Measurements from ENCODE around the gene SSTR4. TPM values are rescaled to one million over a fixed set of nuclear protein-coding genes. Genes with fewer than 3 reads are reported as not detected.

Gene SSTR4
- total and polyA plus RNA-seq, 9 of the 15 experiments (the other 6 are each of a cell fraction or from before 2014, with no cell fraction given): not detected

- TF ChIP-seq ZBTB43 (CRISPR knock-in tag; IDR thresholded peaks at IDR 0.05) (no peak), BRD4 (IDR thresholded peaks at IDR 0.05) (no peak), ZNF79 (CRISPR knock-in tag; IDR thresholded peaks at IDR 0.05; ENCODE audit: low read depth) (no peak), ZNF830 (CRISPR knock-in tag; IDR thresholded peaks at IDR 0.05) (no peak)
Measured at GRCh38 chr20:23028392-23028791, 6.7 kb upstream of the SSTR4 start (continued).

- Histone ChIP-seq H3K4me1 (replicated peaks in 1 of 2; ENCODE audit: control insufficient read depth in 2 of 2, insufficient read depth in 2 of 2, low read length in 2 of 2) (no peaks in the 10 kb centered on the region; a peak in 2 of 5 replicates), H3K9me3 (replicated peaks; ENCODE audit: control insufficient read depth, insufficient read depth, low read depth, low read length) (no peaks in the 10 kb centered on the region), H3K79me2 (ENCODE audit: control insufficient read depth, insufficient read depth, low read length) (no peaks in the 10 kb centered on the region), H3K9me1 (ENCODE audit: control insufficient read depth, insufficient read depth, low read length) (no peaks in the 10 kb centered on the region), H3K27ac (ENCODE audit: extremely low read depth, low read depth, low read length) (no peak overlapping the region), H3K27me3 (ENCODE audit: control insufficient read depth in 2 of 2, insufficient read depth in 2 of 2, low read length in 2 of 2) (peaks cover 0 to under 1% of the 10 kb centered on the region in 2 experiments; a peak in 2 of 5 replicates), H3K4me3 (no peak overlapping the region), H2AFZ (ENCODE audit: low read depth, low read length) (no peak overlapping the region), H4K20me1 (replicated peaks; ENCODE audit: control insufficient read depth, insufficient read depth, low read length) (no peaks in the 10 kb centered on the region), H3K9ac (ENCODE audit: insufficient read depth in 1 of 2, low read depth in 2 of 2, low read length in 2 of 2) (no peak overlapping the region), H3K36me3 (ENCODE audit: control insufficient read depth, insufficient read depth, low read length) (no peaks in the 10 kb centered on the region), H3K4me2 (ENCODE audit: insufficient read depth, low read length) (no peak overlapping the region)
- no peak for FAIRE-seq
- 2% methylated on average over 4 of the region's 4 CpGs for WGBS (ENCODE audit: insufficient coverage, low coverage, missing lambda C conversion rate)
- intact Hi-C loops (cut with micrococcal nuclease): no loop called here
- no peak for ATAC-seq
- POLR2A ChIA-PET: interaction anchor here (1.0 kb wide), 1 partner anchor 31 kb away, joined by 3 read pairs; no protein-coding TSS in a partner anchor
- CTCF ChIA-PET (ENCODE audit: low intra/inter-chr PET ratio): no interaction called here
- no TSS peak for BruUV-seq (replicated peaks)
- no peak for DNase-seq (ENCODE audit: extremely low read depth in 1 of 4, low spot score in 3 of 4)
- in situ Hi-C loops (cut with MboI): no loop called here
- TF ChIP-seq RBM15 (IDR thresholded peaks at IDR 0.05; ENCODE audit: insufficient read depth, low read length) (no peak), CREB1 (IDR thresholded peaks at IDR 0.05) (no peak), CREB1 (CRISPR knock-in tag; IDR thresholded peaks at IDR 0.05) (no peak), E2F5 (CRISPR knock-in tag; IDR thresholded peaks at IDR 0.05) (no peak), ZNF639 (CRISPR knock-in tag; conservative IDR thresholded peaks at IDR 0.05 in 1 of 2, IDR thresholded peaks at IDR 0.05 in 1 of 2) (no peak), POLR2AphosphoS5 (IDR thresholded peaks at IDR 0.05; ENCODE audit: control insufficient read depth, insufficient read depth, low read depth, low read length) (no peak), HOMEZ (CRISPR knock-in tag; IDR thresholded peaks at IDR 0.05) (no peak), NCOA6 (IDR thresholded peaks at IDR 0.05) (no peak), ZNF717 (CRISPR knock-in tag; IDR thresholded peaks at IDR 0.05) (no peak), ZNF263 (CRISPR knock-in tag; IDR thresholded peaks at IDR 0.05; ENCODE audit: borderline replicate concordance) (no peak), ARID2 (IDR thresholded peaks at IDR 0.05) (no peak), ZNF197 (CRISPR knock-in tag; IDR thresholded peaks at IDR 0.05; ENCODE audit: low read depth) (no peak), HSF4 (CRISPR knock-in tag; IDR thresholded peaks at IDR 0.05; ENCODE audit: borderline replicate concordance) (no peak), GATAD2B (IDR thresholded peaks at IDR 0.05; ENCODE audit: borderline replicate concordance) (no peak)
Measured at GRCh38 chr20:23029324-23029723, 5.8 kb upstream of the SSTR4 start.
